Measurements from ENCODE around the gene HOXC9. TPM values are rescaled to one million over a fixed set of nuclear protein-coding genes. Genes with fewer than 3 reads are reported as not detected.

The HOXC9 gene
- total RNA-seq, 1 experiment from 2014 or later = 11.3 TPM

- Histone ChIP-seq H3K4me3 (replicated peaks in 1 of 2; ENCODE audit: low read depth in 1 of 2, low read length in 2 of 2) (no peak overlapping the region), H3K9ac (ENCODE audit: low read length) (no peak overlapping the region), H3K4me2 (ENCODE audit: low read length) (no peak overlapping the region), H3K27ac (ENCODE audit: low read depth, low read length) (no peak overlapping the region), H3K9me2 (ENCODE audit: insufficient read depth) (no peaks in the 10 kb centered on the region), H3K36me3 (ENCODE audit: control insufficient read depth in 1 of 2, insufficient read depth in 2 of 2, low read length in 2 of 2) (peaks cover 0 to 2% of the 10 kb centered on the region in 2 experiments; a peak in 1 of 4 replicates), H3K4me1 (ENCODE audit: control insufficient read depth in 1 of 2, insufficient read depth in 2 of 2, low read length in 2 of 2) (peaks cover 0 to 6% of the 10 kb centered on the region in 2 experiments; a peak in 2 of 4 replicates), H3K27me3 (ENCODE audit: insufficient read depth, low read length) (no peaks in the 10 kb centered on the region), H3K9me3 (ENCODE audit: control insufficient read depth in 1 of 2, insufficient read depth in 1 of 2, low read depth in 1 of 2, low read length in 2 of 2) (no peaks in the 10 kb centered on the region), H3K79me2 (ENCODE audit: insufficient read depth, low read length) (0 out of 2 replicates have a peak, but pooled peaks cover 3% of the 10 kb centered on the region), H2AFZ (ENCODE audit: low read depth, low read length, poor library complexity, severe bottlenecking) (no peak overlapping the region), H4K20me1 (ENCODE audit: insufficient read depth) (no peaks in the 10 kb centered on the region)
- ChIA-PET CTCF (interaction anchor here (0.8 to 3.5 kb wide), 7 partner anchors 8 to 200 kb away, joined by 4 to 68 read pairs (median 7); partner anchors contain the start of gene HOXC5), POLR2A (interaction anchor here (1.9 kb wide), 1 partner anchor 10 kb away, joined by 4 read pairs; no protein-coding TSS in a partner anchor), RAD21 (ENCODE audit: low non-redundant PET in 1 of 2, low total read pairs in 2 of 2, uncharacterized antibody in 2 of 2, unreplicated experiment in 2 of 2) (interaction anchor here (0.6 to 1.2 kb wide), 3 partner anchors 10 to 194 kb away, joined by 3 to 9 read pairs (median 5); no protein-coding TSS in a partner anchor)
- intact Hi-C loops (cut with micrococcal nuclease) = no loop called here
- ATAC-seq (no peak), DNase-seq (ENCODE audit: low read depth, low spot score) (no peak)
- BruUV-seq (replicated peaks) = no TSS peak
- TF ChIP-seq MAX (IDR thresholded peaks at IDR 0.05) (no peak), TCF7L2 (IDR thresholded peaks at IDR 0.05; ENCODE audit: borderline replicate concordance, extremely low read depth, insufficient read depth, insufficient read length) (no peak), EZH2 (IDR thresholded peaks at IDR 0.05) (no peak), ZBTB33 (IDR thresholded peaks at IDR 0.05; ENCODE audit: extremely low read depth, insufficient replicate concordance, low read length) (no peak), CTCF (IDR thresholded peaks at IDR 0.05 in 2 of 3, conservative IDR thresholded peaks at IDR 0.05 in 1 of 3; ENCODE audit: borderline replicate concordance in 1 of 3, insufficient read depth in 1 of 3, low read depth in 2 of 3, low read length in 2 of 3) (no peak), SIN3A (IDR thresholded peaks at IDR 0.05; ENCODE audit: low read depth) (no peak), EZH2phosphoT487 (IDR thresholded peaks at IDR 0.05; ENCODE audit: borderline replicate concordance) (no peak), POLR2AphosphoS5 (IDR thresholded peaks at IDR 0.05; ENCODE audit: low read depth, low read length) (no peak), YY1 (IDR thresholded peaks at IDR 0.05; ENCODE audit: extremely low read depth, insufficient replicate concordance, low read depth, low read length) (no peak), SRF (IDR thresholded peaks at IDR 0.05; ENCODE audit: low read depth) (no peak), EGR1 (IDR thresholded peaks at IDR 0.05; ENCODE audit: low read depth) (no peak), REST (IDR thresholded peaks at IDR 0.05; ENCODE audit: low read depth) (no peak), ELF1 (IDR thresholded peaks at IDR 0.05; ENCODE audit: borderline replicate concordance, low read depth) (no peak), ZNF274 (IDR thresholded peaks at IDR 0.05; ENCODE audit: low read depth, low read length) (no peak), SP1 (IDR thresholded peaks at IDR 0.05; ENCODE audit: low read depth) (no peak), JUND (IDR thresholded peaks at IDR 0.05) (no peak), FOSL1 (IDR thresholded peaks at IDR 0.05; ENCODE audit: low read depth) (no peak)
Observed at GRCh38 chr12:54007538-54008259, 7.7 kb downstream of the HOXC9 start.

Measured in HCT116 (cell line).